ENCODE results near the gene NT5C2. TPM values are rescaled to one million over a fixed set of nuclear protein-coding genes. Genes with fewer than 3 reads are reported as not detected.

NT5C2 gene
- total RNA-seq, 2 experiments from 2014 or later = 39.1 to 43.0 TPM

DNA sequence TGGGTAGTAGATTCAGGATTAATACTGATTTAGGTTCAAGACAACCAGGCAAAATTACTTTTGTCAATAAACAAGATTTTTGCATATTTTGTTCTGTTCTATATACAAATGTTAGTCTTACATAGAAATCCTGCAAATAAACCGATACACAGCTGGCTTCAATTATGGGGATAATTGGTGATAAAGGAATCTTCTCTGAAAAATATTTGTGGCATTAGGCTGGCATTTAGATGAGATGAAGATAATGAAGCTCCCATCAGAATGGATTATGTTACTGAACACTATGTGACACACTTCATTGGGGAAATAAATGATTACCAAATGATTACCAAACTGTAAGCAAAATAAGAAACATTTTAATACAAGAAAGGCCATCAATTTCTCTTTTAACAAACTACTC lies 65.8 kb downstream of the NT5C2 start:
- ChIA-PET CTCF (interaction anchor here (1.4 kb wide), 1 partner anchor 117 kb away, joined by 4 read pairs; no protein-coding TSS in a partner anchor), POLR2A (no interaction called here)
- no peak overlapping the region for H3K27ac Mint-ChIP-seq

DNA sequence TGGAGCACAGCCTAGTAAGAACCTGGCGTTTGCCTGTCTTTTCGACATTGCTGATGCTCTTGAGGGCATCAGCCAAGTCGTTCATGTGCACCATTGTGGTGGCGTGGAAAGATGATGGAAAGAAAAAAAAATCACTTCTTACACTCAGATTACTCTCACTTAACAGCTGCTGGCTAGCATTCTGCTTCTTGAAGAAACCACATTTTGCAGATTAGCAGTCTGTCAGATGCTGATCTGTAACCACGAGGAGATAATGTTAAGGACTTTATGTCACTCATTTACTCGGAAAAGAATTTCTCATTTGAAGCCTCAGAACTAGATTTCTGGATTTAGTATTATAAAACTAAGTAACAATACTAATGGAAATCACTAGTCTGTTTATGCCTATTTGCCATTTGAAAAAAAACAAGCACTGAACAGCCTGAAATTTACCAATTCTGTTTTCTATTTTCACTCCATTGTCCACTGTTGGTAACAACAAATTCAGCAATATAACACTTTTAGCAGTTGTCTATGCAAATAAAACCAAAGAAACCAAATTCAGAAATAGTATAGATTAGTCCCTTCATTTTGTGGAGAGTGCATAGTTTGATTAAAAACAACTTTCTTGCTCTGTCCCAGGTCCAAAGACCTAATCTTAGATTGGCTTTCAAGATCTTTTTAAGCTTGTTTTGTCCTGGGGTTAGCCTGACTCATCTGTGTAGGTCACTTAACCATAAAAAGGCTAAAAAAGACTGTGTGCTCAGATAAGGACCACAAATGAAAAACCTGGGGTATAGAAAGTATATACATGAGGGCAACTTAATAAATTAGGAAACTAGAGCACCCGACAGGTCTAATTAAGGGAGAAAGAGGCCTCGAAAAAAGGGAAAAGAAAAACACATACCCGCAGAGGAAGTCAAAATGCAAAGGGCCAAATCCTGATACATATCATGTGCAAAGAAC lies 67.5 kb downstream of the NT5C2 start:
- intact Hi-C loops (cut with micrococcal nuclease) = no loop called here
- POLR2A ChIA-PET = interaction anchor here (1.1 kb wide), 1 partner anchor 9 kb away, joined by 3 read pairs; no protein-coding TSS in a partner anchor
- ATAC-seq (no peak), DNase-seq (no peak)
- Mint-ChIP-seq H3K27ac (no peak overlapping the region), H3K9me3 (no peaks in the 10 kb centered on the region), H3K36me3 (ENCODE audit: low read depth) (no peaks in the 10 kb centered on the region), H3K4me1 (ENCODE audit: low read depth) (peaks cover 18% of the 10 kb centered on the region), H3K27me3 (no peaks in the 10 kb centered on the region), H3K4me3 (no peak overlapping the region)
- TF ChIP-seq, protein P1, sequence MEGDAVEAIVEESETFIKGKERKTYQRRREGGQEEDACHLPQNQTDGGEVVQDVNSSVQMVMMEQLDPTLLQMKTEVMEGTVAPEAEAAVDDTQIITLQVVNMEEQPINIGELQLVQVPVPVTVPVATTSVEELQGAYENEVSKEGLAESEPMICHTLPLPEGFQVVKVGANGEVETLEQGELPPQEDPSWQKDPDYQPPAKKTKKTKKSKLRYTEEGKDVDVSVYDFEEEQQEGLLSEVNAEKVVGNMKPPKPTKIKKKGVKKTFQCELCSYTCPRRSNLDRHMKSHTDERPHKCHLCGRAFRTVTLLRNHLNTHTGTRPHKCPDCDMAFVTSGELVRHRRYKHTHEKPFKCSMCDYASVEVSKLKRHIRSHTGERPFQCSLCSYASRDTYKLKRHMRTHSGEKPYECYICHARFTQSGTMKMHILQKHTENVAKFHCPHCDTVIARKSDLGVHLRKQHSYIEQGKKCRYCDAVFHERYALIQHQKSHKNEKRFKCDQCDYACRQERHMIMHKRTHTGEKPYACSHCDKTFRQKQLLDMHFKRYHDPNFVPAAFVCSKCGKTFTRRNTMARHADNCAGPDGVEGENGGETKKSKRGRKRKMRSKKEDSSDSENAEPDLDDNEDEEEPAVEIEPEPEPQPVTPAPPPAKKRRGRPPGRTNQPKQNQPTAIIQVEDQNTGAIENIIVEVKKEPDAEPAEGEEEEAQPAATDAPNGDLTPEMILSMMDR (IDR thresholded peaks at IDR 0.05) = no peak
- CTCF ChIA-PET = interaction anchor here (1.1 to 1.7 kb wide), 4 partner anchors 55 to 119 kb away, joined by 3 to 8 read pairs (median 4); no protein-coding TSS in a partner anchor

More for the DNA sequence above, 65.8 kb downstream of the NT5C2 start:
- TF ChIP-seq, protein P1 (IDR thresholded peaks at IDR 0.05) = no peak
- peaks cover 19% of the 10 kb centered on the region for H3K4me1 Mint-ChIP-seq (ENCODE audit: low read depth)
- intact Hi-C loops (cut with micrococcal nuclease) = no loop called here
- ATAC-seq (no peak), DNase-seq (no peak)
- H3K4me3 Mint-ChIP-seq = no peak overlapping the region
- H3K27me3 Mint-ChIP-seq = no peaks in the 10 kb centered on the region
- peaks cover 11% of the 10 kb centered on the region for H3K36me3 Mint-ChIP-seq (ENCODE audit: low read depth)
- no peaks in the 10 kb centered on the region for H3K9me3 Mint-ChIP-seq

DNA sequence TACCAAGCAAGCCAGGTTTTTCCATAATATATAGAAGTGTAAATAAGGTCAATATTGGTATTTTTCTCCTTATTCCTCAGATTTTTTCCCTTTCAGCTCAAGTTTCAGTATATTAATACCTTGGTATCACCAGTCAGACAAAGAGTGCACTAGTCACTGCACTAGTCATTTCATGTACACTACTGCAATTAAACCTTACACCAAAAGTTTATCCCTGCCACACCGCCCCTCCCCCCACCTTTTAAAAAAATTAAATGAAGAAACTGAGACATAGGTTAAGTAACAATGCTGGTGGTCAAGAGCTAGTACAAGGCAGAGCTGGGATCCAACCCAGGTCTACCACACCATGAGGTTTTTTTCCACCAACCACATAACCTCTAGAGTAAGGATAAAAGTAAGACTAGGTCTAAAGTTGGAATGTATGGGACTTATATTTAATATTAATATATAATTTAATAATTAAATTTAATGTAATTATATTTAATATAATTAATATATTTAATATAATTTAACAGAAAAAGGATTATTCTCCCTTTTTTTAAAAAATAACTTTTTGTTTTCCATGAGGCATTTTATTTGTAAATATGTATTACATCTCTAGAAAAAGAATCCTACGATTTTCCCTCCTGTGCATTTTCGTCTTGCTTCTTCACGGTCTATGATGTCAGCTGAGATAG lies 68.5 kb downstream of the NT5C2 start:
- Mint-ChIP-seq H3K4me3 (no peak overlapping the region), H3K27me3 (no peaks in the 10 kb centered on the region), H3K9me3 (no peaks in the 10 kb centered on the region), H3K4me1 (ENCODE audit: low read depth) (peaks cover 18% of the 10 kb centered on the region), H3K27ac (no peak overlapping the region), H3K36me3 (ENCODE audit: low read depth) (no peaks in the 10 kb centered on the region)
- TF ChIP-seq, protein P1 (IDR thresholded peaks at IDR 0.05) = no peak
- ChIA-PET POLR2A (interaction anchor here (1.1 kb wide), 1 partner anchor 8 kb away, joined by 3 read pairs; no protein-coding TSS in a partner anchor), CTCF (interaction anchor here (1.1 to 1.7 kb wide), 4 partner anchors 21 to 289 kb away, joined by 3 to 8 read pairs (median 3); no protein-coding TSS in a partner anchor)
- intact Hi-C loops (cut with micrococcal nuclease) = no loop called here
- ATAC-seq = no peak
- DNase-seq = peak; percentile 20

DNA sequence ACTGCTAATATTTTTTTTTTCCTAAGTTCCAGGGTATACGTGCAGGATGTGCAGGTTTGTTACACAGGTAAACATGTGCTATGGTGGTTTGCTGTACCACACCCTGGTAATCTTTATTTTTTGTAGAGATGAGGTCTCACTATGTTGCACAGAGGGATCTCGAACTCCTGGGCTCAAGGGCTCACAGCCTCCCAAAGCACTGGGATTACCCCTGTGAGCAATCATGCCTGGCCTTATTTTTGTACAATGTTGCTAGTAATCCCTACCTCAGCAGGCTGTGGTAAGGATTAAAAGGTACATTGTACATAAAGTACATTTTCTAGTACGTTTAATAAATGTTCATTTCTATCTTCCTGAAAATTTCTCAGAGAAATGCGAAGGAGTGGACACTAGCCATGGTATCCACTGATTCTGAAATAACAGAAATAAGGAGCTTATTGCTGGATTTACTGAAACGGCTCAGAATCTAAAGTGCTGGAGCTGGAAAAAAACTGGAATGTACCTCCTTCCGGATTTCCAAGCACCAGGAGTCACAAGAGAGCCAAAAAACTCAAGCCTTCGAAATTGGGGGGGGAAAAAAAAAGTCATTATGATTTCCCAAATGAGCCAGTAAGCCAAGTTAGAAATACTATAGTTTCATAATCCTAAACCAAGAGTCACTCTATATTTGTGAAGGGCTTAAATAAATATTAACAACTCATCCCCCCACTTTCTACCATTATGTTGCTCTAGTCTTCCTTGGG lies 69.6 kb downstream of the NT5C2 start:
- intact Hi-C loops (cut with micrococcal nuclease) = no loop called here
- Mint-ChIP-seq H3K27me3 (no peaks in the 10 kb centered on the region), H3K4me1 (ENCODE audit: low read depth) (peaks cover 18% of the 10 kb centered on the region), H3K9me3 (no peaks in the 10 kb centered on the region), H3K36me3 (ENCODE audit: low read depth) (no peaks in the 10 kb centered on the region), H3K27ac (no peak overlapping the region), H3K4me3 (no peak overlapping the region)
- ATAC-seq (no peak), DNase-seq (no peak)
- ChIA-PET CTCF (interaction anchor here (0.8 to 1.7 kb wide), 5 partner anchors 10 to 288 kb away, joined by 3 to 8 read pairs (median 3); no protein-coding TSS in a partner anchor), POLR2A (no interaction called here)
- TF ChIP-seq, protein P1 (IDR thresholded peaks at IDR 0.05) = no peak
